HG03378 (cell line): ENCODE measurements around the gene HAUS2.
"Not testable (repeated sequence)": the region's sequence is repeated elsewhere in the genome, so short reads cannot be mapped to it uniquely, and the experiment has no call there.

Source experiments
- ATAC-seq: cut with Tn5 transposase; IDR thresholded peaks from one replicate; pipeline ENCODE4 v1.9.1; 2021; ENCODE audit warnings: mild to moderate bottlenecking, moderate library complexity; ENCODE audit not compliant: unreplicated experiment

The HAUS2 gene

GRCh38 chr15:42575188-42576039 is 26.8 kb downstream of the HAUS2 start, which contains the start of gene STARD9:
Gene STARD9 (plus strand): TSS chr15:42575606. CDS start chr15:42575716, 110 bp downstream.
- peak; percentile 83 for ATAC-seq

- no peak for ATAC-seq
Measured at GRCh38 chr15:42576040-42576594, 27.5 kb downstream of the HAUS2 start.

GRCh38 chr15:42576776-42577175 is 28.1 kb downstream of the HAUS2 start:
- ATAC-seq, result no peak

- no peak for ATAC-seq
Measured at GRCh38 chr15:42577514-42578031, 28.9 kb downstream of the HAUS2 start.

GRCh38 chr15:42578984-42579537 is 30.4 kb downstream of the HAUS2 start:
- no peak for ATAC-seq

- ATAC-seq, result peak; percentile 41
Measured at GRCh38 chr15:42581272-42581730, 32.7 kb downstream of the HAUS2 start.

GRCh38 chr15:42582569-42583375 is 34.1 kb downstream of the HAUS2 start:
- no peak for ATAC-seq

- ATAC-seq, result no peak
Measured at GRCh38 chr15:42584031-42584765, 35.6 kb downstream of the HAUS2 start.

GRCh38 chr15:42590619-42591237 is 42.1 kb downstream of the HAUS2 start:
- no peak for ATAC-seq

GRCh38 chr15:42591238-42591934 is 42.7 kb downstream of the HAUS2 start:
- ATAC-seq, result no peak

GRCh38 chr15:42592716-42593115 is 44.1 kb downstream of the HAUS2 start:
- no peak for ATAC-seq

GRCh38 chr15:42593143-42593542 is 44.5 kb downstream of the HAUS2 start:
- no peak for ATAC-seq

GRCh38 chr15:42594095-42594494 is 45.5 kb downstream of the HAUS2 start:
- ATAC-seq, result no peak

- no peak for ATAC-seq
Measured at GRCh38 chr15:42595626-42596240, 47.1 kb downstream of the HAUS2 start.

GRCh38 chr15:42601316-42601715 is 52.7 kb downstream of the HAUS2 start:
- not testable (repeated sequence) for ATAC-seq

- no peak for ATAC-seq
Measured at GRCh38 chr15:42602501-42602900, 53.9 kb downstream of the HAUS2 start.

GRCh38 chr15:42603978-42604377 is 55.3 kb downstream of the HAUS2 start:
- no peak for ATAC-seq

- peak; percentile 53 for ATAC-seq
Measured at GRCh38 chr15:42604894-42605744, 56.5 kb downstream of the HAUS2 start.
